WERI-Rb-1 (cell line): ENCODE measurements around the gene NAV2.

Experiments used
- DNase-seq: peaks from one replicate; pipeline ENCODE4 v3.0.0-alpha.2; 2020
- H3K27ac ChIP-seq: fragments of 250-450 bp; sonication (Bioruptor Pico); 2 replicates; pipeline ENCODE4 v1.5.1; 2020; ENCODE audit warnings: mild to moderate bottlenecking, moderate library complexity
- H3K27me3 ChIP-seq: fragments of 250-450 bp; sonication (Bioruptor Pico); 2 replicates; pipeline ENCODE4 v1.5.1; 2021; ENCODE audit warnings: mild to moderate bottlenecking, low read depth, moderate library complexity; ENCODE audit not compliant: insufficient read depth, severe bottlenecking
- H3K36me3 ChIP-seq: fragments of 250-450 bp; sonication (Bioruptor Pico); 2 replicates; pipeline ENCODE4 v1.5.1; 2020; ENCODE audit warnings: mild to moderate bottlenecking, moderate library complexity
- H3K4me3 ChIP-seq: 2 replicates; pipeline ENCODE4 v1.5.1; 2011; ENCODE audit warnings: low read depth, mild to moderate bottlenecking, control low read depth, low read length
- H3K9me3 ChIP-seq: fragments of 250-450 bp; sonication (Bioruptor Pico); 2 replicates; pipeline ENCODE4 v1.5.1; 2021; ENCODE audit warnings: mild to moderate bottlenecking, moderate library complexity; ENCODE audit not compliant: severe bottlenecking
- CTCF ChIP-seq: IDR thresholded peaks from 2 replicates; pipeline ENCODE4 v1.5.1; 2011; ENCODE audit warnings: low read depth, mild to moderate bottlenecking, control low read depth, inconsistent platforms, low read length

NAV2 gene

GRCh38 chr11:19992998-19993397 lies 280.4 kb downstream of the NAV2 start:
- no peak for DNase-seq
- TF ChIP-seq CTCF: no peak

GRCh38 chr11:19994672-19995071 lies 282.0 kb downstream of the NAV2 start:
- Histone ChIP-seq H3K4me3 (no peak overlapping the region), H3K9me3 (peaks cover 8% of the 10 kb centered on the region), H3K36me3 (no peaks in the 10 kb centered on the region; the same call in 1 of the 2 replicates), H3K27ac (no peak overlapping the region), H3K27me3 (no peaks in the 10 kb centered on the region)
- DNase-seq: no peak
- no peak for TF ChIP-seq CTCF

More at GRCh38 chr11:19992998-19993397, 280.4 kb downstream of the NAV2 start:
- Histone ChIP-seq H3K4me3 (no peak overlapping the region), H3K36me3 (no peaks in the 10 kb centered on the region; the same call in 1 of the 2 replicates), H3K27me3 (no peaks in the 10 kb centered on the region), H3K27ac (no peak overlapping the region), H3K9me3 (peaks cover 8% of the 10 kb centered on the region)

GRCh38 chr11:19995145-19995544 lies 282.5 kb downstream of the NAV2 start:
- no peak for DNase-seq
- no peak overlapping the region for H3K4me3 ChIP-seq
- no peaks in the 10 kb centered on the region for H3K27me3 ChIP-seq
- no peaks in the 10 kb centered on the region; the same call in 1 of the 2 replicates for H3K36me3 ChIP-seq
- H3K9me3 ChIP-seq: peaks cover 8% of the 10 kb centered on the region
- no peak overlapping the region; the same call in 1 of the 2 replicates for H3K27ac ChIP-seq
- no peak for TF ChIP-seq CTCF

- Histone ChIP-seq H3K9me3 (peaks cover 8% of the 10 kb centered on the region), H3K4me3 (no peak overlapping the region), H3K27ac (peak overlapping the region; percentile 41), H3K36me3 (no peaks in the 10 kb centered on the region; the same call in 1 of the 2 replicates), H3K27me3 (no peaks in the 10 kb centered on the region)
- no peak for TF ChIP-seq CTCF
- DNase-seq: no peak
Observed at GRCh38 chr11:19996571-19996970, 283.9 kb downstream of the NAV2 start.

GRCh38 chr11:20000022-20000350 lies 287.3 kb downstream of the NAV2 start:
- H3K27ac ChIP-seq: peak overlapping the region; percentile 49
- no peaks in the 10 kb centered on the region for H3K27me3 ChIP-seq
- DNase-seq: no peak
- no peak for TF ChIP-seq CTCF
- H3K4me3 ChIP-seq: no peak overlapping the region
- no peaks in the 10 kb centered on the region for H3K9me3 ChIP-seq
- no peaks in the 10 kb centered on the region for H3K36me3 ChIP-seq
